Smooth muscle cell (in vitro differentiated cells): ENCODE data around the gene CLDN4. TPM values are rescaled to one million over a fixed set of nuclear protein-coding genes. Genes with fewer than 3 reads are reported as not detected.

Source experiments
- DNase-seq: peaks from one replicate; lab custom pipeline; 2025; ENCODE audit not compliant: unreplicated experiment; lab: John Stamatoyannopoulos, UW
- H2AFZ ChIP-seq: fragments of 200-600 bp; sonication (generic); 2 replicates; pipeline ENCODE4 v1.6.0; 2016; ENCODE audit warnings: antibody characterized with exemption, low read depth, mild to moderate bottlenecking
- H3F3A ChIP-seq: fragments of 200-600 bp; sonication (generic); 2 replicates; pipeline ENCODE4 v1.6.0; 2017; ENCODE audit warnings: antibody characterized with exemption, low read depth
- H3K27ac ChIP-seq: fragments of 200-600 bp; sonication (generic); 2 replicates; pipeline ENCODE4 v1.5.1; 2016; ENCODE audit warnings: low read depth, mild to moderate bottlenecking
- H3K27me3 ChIP-seq: fragments of 200-600 bp; sonication (generic); 2 replicates; pipeline ENCODE4 v1.6.1; 2016; ENCODE audit warnings: low read depth, mild to moderate bottlenecking
- H3K36me3 ChIP-seq: fragments of 200-600 bp; sonication (generic); 2 replicates; pipeline ENCODE4 v1.5.1; 2016; ENCODE audit warnings: low read depth
- H3K4me1 ChIP-seq: fragments of 200-600 bp; sonication (generic); 2 replicates; pipeline ENCODE4 v1.5.1; 2016; ENCODE audit warnings: low read depth
- H3K4me2 ChIP-seq: fragments of 200-600 bp; sonication (generic); 2 replicates; pipeline ENCODE4 v1.6.0; 2016; ENCODE audit warnings: mild to moderate bottlenecking
- H3K4me3 ChIP-seq: fragments of 200-600 bp; sonication (generic); 2 replicates; pipeline ENCODE4 v1.5.1; 2016; ENCODE audit warnings: mild to moderate bottlenecking
- H3K79me2 ChIP-seq: fragments of 200-600 bp; sonication (generic); 2 replicates; pipeline ENCODE4 v1.6.0; 2016; ENCODE audit warnings: low read depth, mild to moderate bottlenecking
- H3K9ac ChIP-seq: fragments of 200-600 bp; sonication (generic); 2 replicates; pipeline ENCODE4 v1.6.0; 2016; ENCODE audit warnings: low read depth
- H3K9me3 ChIP-seq: fragments of 200-600 bp; sonication (generic); replicated peaks from 2 replicates; pipeline ENCODE4 v1.5.1; 2016; ENCODE audit warnings: low read depth
- H4K20me1 ChIP-seq: fragments of 200-600 bp; sonication (generic); 2 replicates; pipeline ENCODE4 v1.6.0; 2016; ENCODE audit warnings: low read depth
- WGBS: methylation state at CpG from one replicate; pipeline ENCODE4 v1.1.7; 2016; ENCODE audit warnings: low lambda C conversion rate; 5-methylcytosine and 5-hydroxymethylcytosine counted together
- polyA plus RNA-seq: library from polyadenylated mRNA; unstranded; fragments of >200 nt; fragmentation: Nextera tagmentation; extraction: Ambion mirVana; gene quantifications from 2 replicates; pipeline ENCODE4 v1.2.1, GENCODE V29; 2016
- total RNA-seq: library from RNA; depleted of rRNA; stranded (reverse); fragments of >200 nt; gene quantifications from 2 replicates; pipeline ENCODE4 v1.2.3, GENCODE V29; 2014
- TF ChIP-seq, protein P1 (sequence below): fragments of 200-600 bp; sonication (generic); IDR thresholded peaks from 2 replicates; pipeline ENCODE4 v1.5.1; 2017; ENCODE audit warnings: borderline replicate concordance, mild to moderate bottlenecking, antibody characterized with exemption; ENCODE audit not compliant: insufficient read depth, poor library complexity, severe bottlenecking

The CLDN4 gene
- total and polyA plus RNA-seq, 2 experiments from 2014 or later, result 63.5 to 109 TPM

DNA sequence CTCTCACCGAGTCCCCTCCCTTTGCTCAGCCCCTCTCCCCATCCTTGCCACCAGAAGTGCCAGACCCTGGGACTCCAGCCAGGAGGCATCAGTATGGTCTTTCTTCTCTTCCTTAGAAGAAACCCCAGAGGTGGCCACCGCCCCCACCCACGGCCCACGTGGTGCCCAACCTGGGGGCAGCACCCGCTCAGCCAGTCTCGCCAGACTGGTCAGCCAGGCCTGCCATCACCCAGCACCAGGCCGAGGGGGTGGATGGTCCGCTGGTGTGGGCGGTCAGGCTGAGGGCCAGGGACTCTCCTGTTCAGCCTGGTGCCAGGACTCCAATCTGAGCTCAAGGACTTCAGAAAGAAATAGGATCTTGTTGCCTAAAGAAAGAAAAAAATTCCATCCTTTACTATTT lies 5.8 kb upstream of the CLDN4 start:
- no peak for DNase-seq
- Histone ChIP-seq H3F3A (peaks cover 9% of the 10 kb centered on the region), H3K4me2 (no peak overlapping the region), H3K9ac (no peak overlapping the region), H3K9me3 (no peaks in the 10 kb centered on the region), H2AFZ (no peak overlapping the region), H3K4me1 (no peaks in the 10 kb centered on the region), H4K20me1 (no peaks in the 10 kb centered on the region), H3K27ac (no peak overlapping the region), H3K27me3 (no peaks in the 10 kb centered on the region), H3K4me3 (no peak overlapping the region), H3K36me3 (no peaks in the 10 kb centered on the region), H3K79me2 (no peaks in the 10 kb centered on the region)
- TF ChIP-seq, protein P1, sequence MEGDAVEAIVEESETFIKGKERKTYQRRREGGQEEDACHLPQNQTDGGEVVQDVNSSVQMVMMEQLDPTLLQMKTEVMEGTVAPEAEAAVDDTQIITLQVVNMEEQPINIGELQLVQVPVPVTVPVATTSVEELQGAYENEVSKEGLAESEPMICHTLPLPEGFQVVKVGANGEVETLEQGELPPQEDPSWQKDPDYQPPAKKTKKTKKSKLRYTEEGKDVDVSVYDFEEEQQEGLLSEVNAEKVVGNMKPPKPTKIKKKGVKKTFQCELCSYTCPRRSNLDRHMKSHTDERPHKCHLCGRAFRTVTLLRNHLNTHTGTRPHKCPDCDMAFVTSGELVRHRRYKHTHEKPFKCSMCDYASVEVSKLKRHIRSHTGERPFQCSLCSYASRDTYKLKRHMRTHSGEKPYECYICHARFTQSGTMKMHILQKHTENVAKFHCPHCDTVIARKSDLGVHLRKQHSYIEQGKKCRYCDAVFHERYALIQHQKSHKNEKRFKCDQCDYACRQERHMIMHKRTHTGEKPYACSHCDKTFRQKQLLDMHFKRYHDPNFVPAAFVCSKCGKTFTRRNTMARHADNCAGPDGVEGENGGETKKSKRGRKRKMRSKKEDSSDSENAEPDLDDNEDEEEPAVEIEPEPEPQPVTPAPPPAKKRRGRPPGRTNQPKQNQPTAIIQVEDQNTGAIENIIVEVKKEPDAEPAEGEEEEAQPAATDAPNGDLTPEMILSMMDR, result no peak
- WGBS, result 94% methylated on average over 9 of the region's 9 CpGs

GRCh38 chr7:73827567-73828106 lies 3.2 kb upstream of the CLDN4 start:
- Histone ChIP-seq H3K9me3 (no peaks in the 10 kb centered on the region), H3K4me2 (no peak overlapping the region), H4K20me1 (peaks cover 4% of the 10 kb centered on the region), H2AFZ (no peak overlapping the region), H3K27me3 (no peaks in the 10 kb centered on the region), H3F3A (peaks cover 9% of the 10 kb centered on the region), H3K9ac (no peak overlapping the region), H3K79me2 (no peaks in the 10 kb centered on the region), H3K4me1 (peaks cover 7% of the 10 kb centered on the region), H3K4me3 (no peak overlapping the region), H3K27ac (peak overlapping the region; percentile 10), H3K36me3 (no peaks in the 10 kb centered on the region)
- WGBS, result 29% methylated on average over 10 of the region's 11 CpGs
- no peak for DNase-seq
- TF ChIP-seq, protein P1, result no peak

DNA sequence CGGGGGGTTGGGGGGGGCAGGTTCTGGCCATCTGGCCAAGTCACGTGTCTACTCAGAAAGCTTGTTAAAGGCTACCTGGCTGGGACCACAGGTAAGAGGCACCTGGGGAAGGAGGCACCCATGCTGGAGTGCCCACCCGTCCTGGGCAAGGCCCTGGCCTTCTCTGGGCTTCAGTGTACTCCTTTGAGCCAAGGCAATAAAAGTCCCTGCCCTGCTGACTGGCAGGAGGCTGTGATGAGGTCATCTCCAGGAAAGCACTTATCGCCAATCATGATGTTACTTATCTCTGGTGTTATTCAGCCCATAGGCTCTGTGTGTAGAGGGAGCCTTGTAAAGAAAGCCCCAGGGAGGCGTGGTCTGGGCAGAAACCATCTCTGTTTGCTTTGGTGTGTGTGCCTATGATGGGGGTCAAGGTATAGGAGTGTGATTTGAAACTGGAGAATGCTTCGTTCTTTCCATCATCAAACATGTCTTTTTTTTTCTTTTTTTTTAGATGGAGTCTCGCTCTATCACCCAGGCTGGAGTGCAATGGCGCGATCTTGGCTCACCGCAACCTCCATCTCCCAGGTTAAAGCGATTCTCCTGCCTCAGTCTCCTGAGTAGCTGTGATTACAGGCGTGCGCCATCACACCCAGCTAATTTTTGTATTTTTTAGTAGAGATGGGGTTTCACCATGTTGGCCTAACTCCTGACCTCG lies 2.5 kb upstream of the CLDN4 start:
- WGBS, result 71% methylated on average over 14 of the region's 14 CpGs
- H3K27ac ChIP-seq, result peak overlapping the region; percentile 97
- H3K36me3 ChIP-seq, result no peaks in the 10 kb centered on the region

More for the DNA sequence above, 2.5 kb upstream of the CLDN4 start:
- H3K9me3 ChIP-seq, result no peaks in the 10 kb centered on the region
- peak overlapping the region; percentile 29 for H3K4me2 ChIP-seq
- no peak overlapping the region for H3K9ac ChIP-seq
- DNase-seq, result no peak
- no peak overlapping the region for H3K4me3 ChIP-seq
- H3K4me1 ChIP-seq, result peaks cover 7% of the 10 kb centered on the region
- peaks cover 4% of the 10 kb centered on the region for H4K20me1 ChIP-seq
- no peaks in the 10 kb centered on the region for H3K27me3 ChIP-seq
- no peaks in the 10 kb centered on the region for H3K79me2 ChIP-seq
- TF ChIP-seq, protein P1, result no peak
- no peak overlapping the region for H2AFZ ChIP-seq
- peaks cover 5% of the 10 kb centered on the region for H3F3A ChIP-seq
